ENCODE measurements around the gene TEAD1.

DNA sequence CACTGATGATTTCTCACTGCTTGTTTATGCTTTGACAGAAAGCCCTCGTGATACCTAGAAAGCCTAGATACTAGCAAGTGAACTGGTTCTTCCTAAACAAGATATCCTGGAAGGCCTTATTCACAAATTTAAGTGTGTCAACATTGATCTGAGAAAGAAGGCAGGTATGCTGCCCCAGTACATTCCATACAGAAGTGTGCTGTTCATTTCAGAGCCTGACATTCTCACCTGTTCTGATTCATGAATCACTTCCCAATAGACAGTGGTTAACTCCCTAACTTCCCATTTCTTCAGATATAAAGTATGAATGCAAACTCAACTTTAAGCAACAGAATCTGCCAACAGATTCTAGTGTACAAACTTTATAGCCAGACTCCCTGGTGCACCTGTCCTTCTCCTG, 319.4 kb downstream of the TEAD1 start:
- TF ChIP-seq POLR2A (IDR thresholded peaks at IDR 0.05) (no peak), POLR2AphosphoS5 (IDR thresholded peaks at IDR 0.05) (no peak)
- TF ChIP-seq, protein P1, sequence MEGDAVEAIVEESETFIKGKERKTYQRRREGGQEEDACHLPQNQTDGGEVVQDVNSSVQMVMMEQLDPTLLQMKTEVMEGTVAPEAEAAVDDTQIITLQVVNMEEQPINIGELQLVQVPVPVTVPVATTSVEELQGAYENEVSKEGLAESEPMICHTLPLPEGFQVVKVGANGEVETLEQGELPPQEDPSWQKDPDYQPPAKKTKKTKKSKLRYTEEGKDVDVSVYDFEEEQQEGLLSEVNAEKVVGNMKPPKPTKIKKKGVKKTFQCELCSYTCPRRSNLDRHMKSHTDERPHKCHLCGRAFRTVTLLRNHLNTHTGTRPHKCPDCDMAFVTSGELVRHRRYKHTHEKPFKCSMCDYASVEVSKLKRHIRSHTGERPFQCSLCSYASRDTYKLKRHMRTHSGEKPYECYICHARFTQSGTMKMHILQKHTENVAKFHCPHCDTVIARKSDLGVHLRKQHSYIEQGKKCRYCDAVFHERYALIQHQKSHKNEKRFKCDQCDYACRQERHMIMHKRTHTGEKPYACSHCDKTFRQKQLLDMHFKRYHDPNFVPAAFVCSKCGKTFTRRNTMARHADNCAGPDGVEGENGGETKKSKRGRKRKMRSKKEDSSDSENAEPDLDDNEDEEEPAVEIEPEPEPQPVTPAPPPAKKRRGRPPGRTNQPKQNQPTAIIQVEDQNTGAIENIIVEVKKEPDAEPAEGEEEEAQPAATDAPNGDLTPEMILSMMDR (IDR thresholded peaks at IDR 0.05), result no peak
